ENCODE results near the gene ASGR1.

DNA sequence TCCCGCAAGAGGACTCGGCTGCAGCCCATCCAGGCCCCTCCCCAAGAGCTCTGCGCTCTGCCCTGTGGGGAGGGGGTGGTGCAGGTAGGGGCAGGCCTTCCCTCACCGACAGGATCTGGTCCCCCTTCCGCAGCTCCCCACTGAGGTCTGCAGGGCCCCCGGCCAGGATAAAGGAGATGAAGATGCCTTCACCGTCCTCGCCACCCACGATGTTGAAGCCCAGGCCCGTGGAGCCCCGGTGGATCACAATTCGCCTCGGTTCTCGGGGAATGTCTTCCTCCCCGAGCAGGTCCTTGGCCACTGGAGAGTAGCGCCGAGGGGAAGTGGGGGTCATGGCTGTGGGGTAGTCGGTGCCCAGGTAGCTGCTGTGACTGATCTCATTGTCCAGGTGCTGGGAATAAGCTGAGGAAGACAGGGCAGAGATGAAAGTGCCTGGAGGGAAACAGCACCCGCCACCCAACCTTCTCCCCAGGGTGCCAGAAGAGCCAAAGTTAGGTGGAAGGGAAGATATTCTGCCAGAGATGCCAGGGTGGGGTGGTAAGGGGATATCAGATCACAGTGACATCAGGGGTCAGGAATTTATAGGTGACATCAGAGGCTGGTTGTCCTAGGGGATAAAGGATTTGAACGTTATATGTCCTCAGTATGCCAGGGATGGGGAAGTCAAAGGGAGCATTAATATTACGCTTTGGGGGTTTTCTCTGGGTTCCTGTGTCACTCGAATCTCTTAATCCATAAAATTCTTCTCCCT is 17.7 kb upstream of the ASGR1 start:
- TF ChIP-seq, protein P1, sequence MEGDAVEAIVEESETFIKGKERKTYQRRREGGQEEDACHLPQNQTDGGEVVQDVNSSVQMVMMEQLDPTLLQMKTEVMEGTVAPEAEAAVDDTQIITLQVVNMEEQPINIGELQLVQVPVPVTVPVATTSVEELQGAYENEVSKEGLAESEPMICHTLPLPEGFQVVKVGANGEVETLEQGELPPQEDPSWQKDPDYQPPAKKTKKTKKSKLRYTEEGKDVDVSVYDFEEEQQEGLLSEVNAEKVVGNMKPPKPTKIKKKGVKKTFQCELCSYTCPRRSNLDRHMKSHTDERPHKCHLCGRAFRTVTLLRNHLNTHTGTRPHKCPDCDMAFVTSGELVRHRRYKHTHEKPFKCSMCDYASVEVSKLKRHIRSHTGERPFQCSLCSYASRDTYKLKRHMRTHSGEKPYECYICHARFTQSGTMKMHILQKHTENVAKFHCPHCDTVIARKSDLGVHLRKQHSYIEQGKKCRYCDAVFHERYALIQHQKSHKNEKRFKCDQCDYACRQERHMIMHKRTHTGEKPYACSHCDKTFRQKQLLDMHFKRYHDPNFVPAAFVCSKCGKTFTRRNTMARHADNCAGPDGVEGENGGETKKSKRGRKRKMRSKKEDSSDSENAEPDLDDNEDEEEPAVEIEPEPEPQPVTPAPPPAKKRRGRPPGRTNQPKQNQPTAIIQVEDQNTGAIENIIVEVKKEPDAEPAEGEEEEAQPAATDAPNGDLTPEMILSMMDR (IDR thresholded peaks at IDR 0.05; ENCODE audit: borderline replicate concordance, extremely low read depth, low read length, poor library complexity, severe bottlenecking): no peak
- no peak for TF ChIP-seq EZH2 (IDR thresholded peaks at IDR 0.05; ENCODE audit: borderline replicate concordance, low read depth, low read length, severe bottlenecking)

Data from DND-41 (cell line).